T-cell (primary cell): ENCODE measurements around the gene AGFG1. TPM values are rescaled to one million over a fixed set of nuclear protein-coding genes. Genes with fewer than 3 reads are reported as not detected.
A peak's percentile ranks its signal among the peaks of the same experiment; 100 is the strongest.

ENCODE experiments used
- ATAC-seq, 4 experiments: fragments of 200-7000 bp in 3 of 4; fragments of 150-1000 bp in 1 of 4; cut with Tn5 transposase; replicated peaks in 1 of 4; 1 replicate in 3 of 4; 2 replicates in 1 of 4; pipeline ENCODE4 v1.10.0; 2021; ENCODE audit warnings: moderate library complexity in 3 of 4, mild to moderate bottlenecking in 2 of 4, moderate number of reproducible peaks in 1 of 4
- CTCF ChIA-PET, 2 donors: fragments of 300-600 bp; sonication (Branson Sonifier 250); formaldehyde crosslinking; loops; one replicate each; lab custom pipeline; 2022; ENCODE audit warnings: antibody characterized with exemption in 2 of 2; lab: Charles Lee
- POLR2A ChIA-PET, 2 donors: fragments of 300-600 bp; sonication (Branson Sonifier 250); formaldehyde crosslinking; loops; one replicate each; lab custom pipeline; 2022; ENCODE audit warnings: antibody characterized with exemption in 2 of 2; lab: Charles Lee
- DNase-seq, 35 experiments: peaks; one replicate each; pipeline versions ENCODE4 v3.0.0 to v3.0.0-alpha.2; 2013 to 2023
- H3K27ac ChIP-seq: one replicate; pipeline ENCODE4 v1.5.1; 2013; ENCODE audit warnings: low read length
- H3K27me3 ChIP-seq, 2 experiments: replicated peaks in 1 of 2; 1 replicate in 1 of 2; 2 replicates in 1 of 2; pipeline versions ENCODE4 v1.6.1 to v1.7.0; 2013; ENCODE audit warnings: low read length in 1 of 2, mixed read lengths in 1 of 2; ENCODE audit not compliant: control insufficient read depth in 2 of 2, insufficient read depth in 2 of 2; ENCODE audit errors: extremely low read depth in 1 of 2
- H3K36me3 ChIP-seq, 2 donors: 1 replicate in 1 of 2; 2 replicates in 1 of 2; pipeline versions ENCODE4 v1.6.1 to v1.7.0; 2013; ENCODE audit warnings: low read length in 1 of 2; ENCODE audit not compliant: control insufficient read depth in 2 of 2, insufficient read depth in 1 of 2; ENCODE audit errors: extremely low read depth in 1 of 2
- H3K4me1 ChIP-seq, 2 experiments: 1 replicate in 1 of 2; 2 replicates in 1 of 2; pipeline versions ENCODE4 v1.6.1 to v1.7.0; 2013; ENCODE audit warnings: low read length in 2 of 2, mixed read lengths in 1 of 2; ENCODE audit not compliant: insufficient read depth in 2 of 2, control insufficient read depth in 1 of 2; ENCODE audit errors: extremely low read depth in 1 of 2
- H3K4me3 ChIP-seq, 2 donors: 1 replicate in 1 of 2; 2 replicates in 1 of 2; pipeline versions ENCODE4 v1.5.1 to v1.7.0; 2013; ENCODE audit warnings: mild to moderate bottlenecking in 2 of 2, low read length in 1 of 2, moderate library complexity in 1 of 2; ENCODE audit not compliant: control insufficient read depth in 1 of 2; ENCODE audit errors: extremely low read depth in 1 of 2
- H3K9me3 ChIP-seq: 2 replicates; pipeline ENCODE4 v1.7.0; 2013
- H3K27ac Mint-ChIP-seq, 2 donors: one replicate each; pipeline ENCODE4 v1.8.0; 2020 to 2021; ENCODE audit warnings: mild to moderate bottlenecking in 2 of 2, mixed read lengths in 2 of 2
- H3K27me3 Mint-ChIP-seq, 2 donors: one replicate each; pipeline ENCODE4 v1.8.0; 2021 to 2022; ENCODE audit warnings: mixed read lengths in 2 of 2
- H3K36me3 Mint-ChIP-seq: one replicate; pipeline ENCODE4 v1.8.0; 2021; ENCODE audit warnings: mixed read lengths
- H3K4me1 Mint-ChIP-seq, 3 donors: one replicate each; pipeline ENCODE4 v1.8.0; 2020 to 2022; ENCODE audit warnings: mixed read lengths in 3 of 3, mild to moderate bottlenecking in 1 of 3
- H3K4me3 Mint-ChIP-seq, 3 donors: one replicate each; pipeline ENCODE4 v1.8.0; 2020 to 2022; ENCODE audit warnings: mild to moderate bottlenecking in 3 of 3, mixed read lengths in 3 of 3, moderate library complexity in 3 of 3
- H3K9me3 Mint-ChIP-seq, 3 donors: one replicate each; pipeline ENCODE4 v1.8.0; 2020 to 2022; ENCODE audit warnings: mixed read lengths in 3 of 3
- WGBS: methylation state at CpG from one replicate; pipeline ENCODE4 v1.1.5; 2013; ENCODE audit warnings: missing lambda C conversion rate; ENCODE audit not compliant: insufficient coverage; 5-methylcytosine and 5-hydroxymethylcytosine counted together
- total RNA-seq, 35 experiments: library from RNA in 6 of 35; stranded (reverse) in 6 of 35; fragments of 120-200 nt in 1 of 35; gene quantifications; one replicate each; pipeline versions ENCODE4 v1.2.1 to v1.2.4 and lab custom pipeline; 2013 to 2026

The AGFG1 gene
- total RNA-seq, 5 donors from 2014 or later (not counting 1 experiment from before 2014, with no cell fraction given) = 48.6 to 61.4 (median 53.1) TPM

DNA sequence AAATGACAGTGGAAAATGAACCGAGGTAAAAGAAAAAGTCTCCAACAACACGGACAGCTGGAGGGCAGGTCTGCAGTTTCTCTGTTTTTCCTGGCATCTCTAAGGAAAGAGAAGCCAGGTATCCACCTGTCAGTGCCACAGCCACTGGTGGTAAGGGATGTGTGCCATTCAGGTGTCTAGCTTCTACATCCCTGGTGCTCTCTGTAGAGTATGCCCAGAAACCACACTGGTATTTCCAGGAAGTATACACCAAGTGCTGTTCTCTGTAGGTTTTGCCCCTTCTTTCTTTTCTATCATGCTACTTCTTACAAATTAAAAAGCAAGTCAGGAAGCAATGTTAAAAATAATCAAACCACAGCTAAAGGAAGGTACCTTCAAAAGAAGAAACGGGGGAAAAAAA, 7.6 kb upstream of the AGFG1 start:
- ATAC-seq (peak; percentile 73 to 80 (median 74)), DNase-seq (peak in 2 of 35 experiments; percentile 14 to 35)
- Histone ChIP-seq H3K9me3 (no peaks in the 10 kb centered on the region), H3K4me3 (no peak overlapping the region), H3K27ac (peak overlapping the region; percentile 8), H3K36me3 (no peaks in the 10 kb centered on the region), H3K4me1 (peaks cover 66 to 67% of the 10 kb centered on the region in 2 experiments), H3K27me3 (no peaks in the 10 kb centered on the region)
- H3K9me3 Mint-ChIP-seq = no peaks in the 10 kb centered on the region
- H3K27me3 Mint-ChIP-seq = no peaks in the 10 kb centered on the region
- H3K4me1 Mint-ChIP-seq = peaks cover 76 to 87% (median 84%) of the 10 kb centered on the region in 3 donors
- peak overlapping the region; percentile 17 to 70 (median 22) for H3K4me3 Mint-ChIP-seq
- ChIA-PET CTCF (interaction anchor here in 1 of 2 donors (0.7 to 1.6 kb wide), 5 partner anchors 9 to 123 kb away, joined by 3 to 4 read pairs (median 3); no protein-coding TSS in a partner anchor), POLR2A (interaction anchor here in 1 of 2 donors (0.6 kb wide), 1 partner anchor 77 kb away, joined by 3 read pairs; no protein-coding TSS in a partner anchor)
- no peaks in the 10 kb centered on the region for H3K36me3 Mint-ChIP-seq
- 25% methylated on average over 2 of the region's 3 CpGs for WGBS
- H3K27ac Mint-ChIP-seq = peak overlapping the region; percentile 91 to 93

DNA sequence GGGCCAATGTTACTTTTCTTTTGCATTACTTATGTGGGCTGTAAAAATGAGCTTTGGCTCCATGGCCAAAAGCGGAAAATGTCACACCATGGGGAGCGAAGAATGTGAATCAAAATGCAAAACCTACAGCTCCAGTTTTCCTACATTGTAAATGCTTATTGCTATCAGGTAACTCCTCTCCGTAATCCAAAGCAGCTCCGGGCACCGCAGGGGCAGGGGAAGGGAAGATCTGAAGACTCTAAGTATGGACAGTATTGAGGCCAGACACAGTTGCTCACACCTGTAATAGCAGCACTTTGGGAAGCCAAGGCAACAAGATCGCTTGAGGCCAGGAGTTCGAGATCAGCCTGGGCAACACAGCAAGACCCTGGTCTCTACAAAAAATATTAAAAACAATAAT, 7.1 kb upstream of the AGFG1 start:
- Mint-ChIP-seq H3K27ac (peak overlapping the region; percentile 91 to 93), H3K36me3 (no peaks in the 10 kb centered on the region), H3K27me3 (no peaks in the 10 kb centered on the region), H3K4me1 (peaks cover 72 to 82% (median 80%) of the 10 kb centered on the region in 3 donors), H3K4me3 (peak overlapping the region; percentile 17 to 70 (median 22)), H3K9me3 (no peaks in the 10 kb centered on the region)
- no CpG with 5 or more reads among the region's 7 CpGs for WGBS
- Histone ChIP-seq H3K27me3 (no peaks in the 10 kb centered on the region), H3K9me3 (no peaks in the 10 kb centered on the region), H3K36me3 (no peaks in the 10 kb centered on the region), H3K4me3 (no peak overlapping the region), H3K27ac (peak overlapping the region; percentile 8), H3K4me1 (peaks cover 62 to 64% of the 10 kb centered on the region in 2 experiments)
- ATAC-seq (no peak), DNase-seq (no peak)
- CTCF ChIA-PET = interaction anchor here (0.7 to 1.6 kb wide), 7 partner anchors 8 to 135 kb away, joined by 3 to 6 read pairs (median 3); no protein-coding TSS in a partner anchor
- POLR2A ChIA-PET = interaction anchor here in 1 of 2 donors (0.6 kb wide), 1 partner anchor 23 kb away, joined by 4 read pairs; no protein-coding TSS in a partner anchor

DNA sequence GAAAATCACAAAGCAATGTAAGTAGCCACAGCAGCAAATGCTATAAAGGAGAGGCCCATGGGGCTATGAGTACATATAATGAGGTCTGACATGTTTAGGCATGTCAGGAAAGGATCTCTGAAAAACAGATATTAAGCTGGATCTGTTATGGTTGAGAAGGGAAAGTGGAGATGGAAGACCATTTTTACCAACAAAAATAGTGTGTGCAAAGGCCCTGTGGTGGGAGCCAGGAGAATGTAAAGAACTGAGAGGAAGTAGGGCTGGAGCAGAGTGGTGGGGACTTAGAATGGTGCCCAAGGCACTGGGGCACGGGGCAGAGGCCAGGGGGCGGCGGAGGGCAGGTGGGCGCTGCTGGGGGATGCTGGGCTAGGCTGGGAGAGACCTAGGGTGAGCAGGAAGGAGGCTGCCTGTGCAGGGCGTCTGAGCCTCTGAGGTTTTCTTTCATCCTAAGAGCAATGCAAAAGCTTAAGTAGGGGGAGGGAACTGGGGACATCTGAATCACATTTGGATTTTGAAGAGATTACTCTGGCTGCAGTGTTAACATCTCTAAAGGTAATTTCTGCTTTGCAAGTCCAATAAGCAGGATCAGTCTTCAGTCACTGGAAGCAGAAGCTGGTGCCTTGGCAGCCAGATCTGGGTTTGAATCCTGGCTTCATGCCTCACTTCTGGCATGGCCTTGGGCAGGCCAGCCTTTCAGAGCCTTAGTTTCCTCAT, 4.9 kb upstream of the AGFG1 start:
- ATAC-seq (no peak), DNase-seq (no peak)
- Histone ChIP-seq H3K27me3 (no peaks in the 10 kb centered on the region), H3K4me3 (no peak overlapping the region), H3K4me1 (peaks cover 46 to 58% of the 10 kb centered on the region in 2 experiments), H3K9me3 (no peaks in the 10 kb centered on the region), H3K36me3 (no peaks in the 10 kb centered on the region), H3K27ac (no peak overlapping the region)
- Mint-ChIP-seq H3K27me3 (no peaks in the 10 kb centered on the region), H3K9me3 (no peaks in the 10 kb centered on the region), H3K4me3 (peak overlapping the region in 1 of 3 donors; percentile 49), H3K4me1 (peaks cover 56 to 72% (median 69%) of the 10 kb centered on the region in 3 donors), H3K36me3 (no peaks in the 10 kb centered on the region), H3K27ac (peak overlapping the region; percentile 19 to 35)
- ChIA-PET POLR2A (no interaction called here), CTCF (interaction anchor here (0.6 to 1.0 kb wide), 3 partner anchors 7 to 15 kb away, joined by 3 to 11 read pairs (median 6); no protein-coding TSS in a partner anchor)
- WGBS = 63% methylated on average over 5 of the region's 5 CpGs

DNA sequence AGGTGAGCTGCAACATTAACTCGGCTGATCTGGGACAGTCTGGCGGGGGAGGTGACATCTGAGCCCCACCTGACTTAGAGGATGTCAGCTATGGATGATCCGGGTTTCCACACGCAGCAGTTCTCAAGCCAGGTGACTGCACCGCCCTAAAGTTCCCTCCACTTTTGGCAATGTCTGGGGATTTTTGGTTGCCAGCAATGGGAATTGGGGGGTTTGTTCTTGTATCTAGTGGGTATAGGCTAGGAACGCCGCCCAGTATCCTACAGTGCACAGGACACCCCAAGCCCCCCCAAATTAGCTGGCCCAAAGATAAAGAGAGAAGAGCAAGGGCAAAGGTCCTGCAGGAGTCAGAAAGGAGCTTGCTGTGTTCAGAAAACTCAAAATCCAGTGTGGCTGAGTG, 544 bp upstream of the AGFG1 start:
- ChIA-PET CTCF (interaction anchor here (0.6 to 1.4 kb wide), 4 partner anchors 14 to 144 kb away, joined by 3 to 7 read pairs (median 4); no protein-coding TSS in a partner anchor), POLR2A (no interaction called here)
- no peaks in the 10 kb centered on the region for H3K27me3 Mint-ChIP-seq
- H3K36me3 ChIP-seq = no peaks in the 10 kb centered on the region
- ATAC-seq (no peak), DNase-seq (no peak)
- no peaks in the 10 kb centered on the region for H3K9me3 Mint-ChIP-seq
- H3K4me1 Mint-ChIP-seq = peaks cover 50 to 59% (median 59%) of the 10 kb centered on the region in 3 donors
- H3K4me3 ChIP-seq = no peak overlapping the region
- H3K27ac ChIP-seq = no peak overlapping the region
- H3K27ac Mint-ChIP-seq = peak overlapping the region; percentile 23 to 48
- H3K27me3 ChIP-seq = no peaks in the 10 kb centered on the region
- no peaks in the 10 kb centered on the region for H3K9me3 ChIP-seq
- WGBS = 82% methylated on average over 3 of the region's 7 CpGs
- peak overlapping the region; percentile 62 to 92 (median 75) for H3K4me3 Mint-ChIP-seq
- peaks cover 21 to 24% of the 10 kb centered on the region in 2 experiments for H3K4me1 ChIP-seq
- H3K36me3 Mint-ChIP-seq = no peaks in the 10 kb centered on the region

DNA sequence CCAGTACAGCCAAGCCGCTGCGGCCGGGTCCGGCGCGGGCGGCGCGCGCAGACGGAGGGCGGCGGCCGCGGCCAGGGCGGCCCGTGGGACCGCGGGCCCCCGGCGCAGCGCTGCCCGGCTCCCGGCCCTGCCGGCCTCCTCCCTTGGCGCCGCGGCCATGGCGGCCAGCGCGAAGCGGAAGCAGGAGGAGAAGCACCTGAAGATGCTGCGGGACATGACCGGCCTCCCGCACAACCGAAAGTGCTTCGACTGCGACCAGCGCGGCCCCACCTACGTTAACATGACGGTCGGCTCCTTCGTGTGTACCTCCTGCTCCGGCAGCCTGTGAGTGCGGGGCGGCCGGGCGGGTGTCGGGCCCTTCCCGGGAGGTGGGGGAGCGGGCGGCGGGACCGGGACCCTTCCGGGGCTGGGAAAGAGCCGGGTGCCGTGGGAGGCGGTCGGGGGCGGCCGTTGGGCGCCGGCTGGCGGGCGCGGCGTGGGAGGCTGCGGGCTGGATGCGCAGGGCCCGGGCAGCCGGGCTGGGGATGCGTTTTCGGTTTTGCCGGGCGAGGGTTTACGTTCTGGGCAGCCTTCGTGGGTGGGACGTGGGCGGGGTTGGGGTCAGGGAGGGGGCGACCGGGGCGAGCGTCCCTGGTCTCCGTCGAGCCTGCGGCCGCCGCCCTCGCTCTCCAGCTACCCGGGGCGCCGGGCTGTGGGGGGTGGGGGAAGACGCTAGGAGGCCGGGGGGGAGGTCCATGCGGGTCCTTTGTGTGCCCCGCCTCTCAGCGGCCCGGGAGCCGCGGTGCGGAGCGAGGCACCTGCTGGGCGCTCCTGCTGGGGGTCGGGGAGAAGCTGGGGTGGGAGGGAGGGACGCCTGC, 537 bp downstream of the AGFG1 start:
- peak overlapping the region; percentile 64 to 71 for H3K4me3 ChIP-seq
- Mint-ChIP-seq H3K4me3 (peak overlapping the region; percentile 84 to 92 (median 90)), H3K9me3 (no peaks in the 10 kb centered on the region), H3K36me3 (no peaks in the 10 kb centered on the region), H3K4me1 (peaks cover 48 to 57% (median 55%) of the 10 kb centered on the region in 3 donors), H3K27ac (peak overlapping the region in 1 of 2 donors; percentile 77), H3K27me3 (no peaks in the 10 kb centered on the region)
- H3K9me3 ChIP-seq = no peaks in the 10 kb centered on the region
- peak in 32 of 35 experiments; percentile 11 to 64 (median 30) for DNase-seq
- peak; percentile 68 to 73 (median 72) for ATAC-seq
- WGBS = under 1% methylated on average over 88 of the region's 106 CpGs
- CTCF ChIA-PET = interaction anchor here (0.6 to 1.6 kb wide), 8 partner anchors 8 to 1814 kb away, joined by 3 to 6 read pairs (median 4); no protein-coding TSS in a partner anchor
- POLR2A ChIA-PET = interaction anchor here (0.6 kb wide), 2 partner anchors 46 to 1050 kb away, joined by 3 to 9 read pairs; no protein-coding TSS in a partner anchor
- no peaks in the 10 kb centered on the region for H3K27me3 ChIP-seq
- peaks cover 12 to 19% of the 10 kb centered on the region in 2 experiments for H3K4me1 ChIP-seq
- no peaks in the 10 kb centered on the region for H3K36me3 ChIP-seq
- H3K27ac ChIP-seq = peak overlapping the region; percentile 43
